ENCODE results near the gene MICAL2.

DNA sequence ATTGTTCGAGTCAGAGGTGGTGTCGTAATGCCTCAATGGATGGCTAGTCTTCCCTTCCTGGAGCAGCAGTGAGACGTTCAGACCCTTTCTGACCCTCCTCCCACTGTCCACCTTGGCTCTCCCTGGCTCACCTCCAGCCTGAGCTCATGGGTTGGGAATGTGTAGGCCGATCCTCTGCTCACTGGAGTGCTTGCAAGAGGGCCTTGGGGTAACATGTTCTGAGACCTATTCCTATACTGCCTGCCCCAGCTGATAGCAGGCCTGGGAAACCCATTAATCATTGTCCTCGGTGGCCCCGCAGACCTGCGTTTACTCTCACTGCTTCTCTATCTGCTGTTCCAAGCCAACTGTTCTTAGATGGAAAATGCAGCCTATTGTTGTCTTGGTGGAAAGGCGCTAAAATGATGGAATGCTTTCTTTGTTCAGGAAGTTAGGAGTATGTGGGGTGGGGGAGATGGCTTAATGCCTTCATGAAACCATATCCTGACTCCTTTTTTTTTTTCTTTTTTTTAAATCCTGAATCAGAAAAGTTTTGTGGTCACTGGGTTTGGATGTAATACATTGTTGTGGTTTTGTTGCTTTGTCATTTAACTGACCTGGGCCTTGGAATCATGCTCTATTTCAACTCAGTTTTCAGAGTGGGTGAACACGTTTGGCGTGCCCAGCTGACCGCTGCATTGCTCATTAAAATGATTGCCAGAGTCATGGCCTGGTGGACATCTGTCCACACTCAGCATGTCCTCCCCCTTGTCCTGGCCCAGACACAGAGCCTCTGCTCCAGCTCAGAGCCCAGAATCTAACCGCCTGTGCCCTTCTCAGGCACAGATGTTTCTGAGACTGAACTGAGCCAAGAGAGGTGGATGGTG lies 72.5 kb downstream of the MICAL2 start:
- no peak for TF ChIP-seq EZH2 (IDR thresholded peaks at IDR 0.05; ENCODE audit: borderline replicate concordance, insufficient read depth, low read depth, low read length, poor library complexity, severe bottlenecking)
- no peak for TF ChIP-seq CTCF (IDR thresholded peaks at IDR 0.05)

Data from B cell (primary cell).